AG04450 (cell line): ENCODE results near the gene DBH. TPM values are rescaled to one million over a fixed set of nuclear protein-coding genes. Genes with fewer than 3 reads are reported as not detected.

ENCODE experiments used
- CTCF ChIA-PET: fragments of 300-600, 350-600 bp; formaldehyde crosslinking; extraction: SDS; loops from one replicate; lab custom pipeline; 2022; ENCODE audit warnings: antibody characterized with exemption, inconsistent platforms; lab: Charles Lee
- POLR2A ChIA-PET: fragments of 350-600 bp; formaldehyde crosslinking; extraction: SDS; loops from one replicate; lab custom pipeline; 2021; ENCODE audit warnings: antibody characterized with exemption, inconsistent platforms; lab: Yijun Ruan, JAX
- DNase-seq: peaks from one replicate; pipeline ENCODE4 v3.0.0-alpha.2; 2011; ENCODE audit warnings: low read depth, low spot score
- H3K27ac ChIP-seq: one replicate; pipeline ENCODE4 v1.5.1; 2012; ENCODE audit warnings: low read depth, low read length, control low read depth
- H3K27me3 ChIP-seq: one replicate; pipeline ENCODE4 v1.6.0; 2012; ENCODE audit warnings: low read length; ENCODE audit not compliant: control insufficient read depth, insufficient read depth
- H3K4me3 ChIP-seq: 2 replicates; pipeline ENCODE4 v1.5.1; 2011; ENCODE audit warnings: mild to moderate bottlenecking, low read depth, low read length, control low read depth
- H3K9me3 ChIP-seq: 2 replicates; pipeline ENCODE4 v1.5.1; 2012; ENCODE audit warnings: low read length; ENCODE audit not compliant: control insufficient read depth, insufficient read depth
- polyA plus RNA-seq: library from polyadenylated mRNA; depleted of rRNA; stranded (reverse); fragments of >200 nt; gene quantifications from 2 replicates; pipeline ENCODE4 v1.2.3, GENCODE V29; 2011
- TF ChIP-seq, protein P1 (sequence below): IDR thresholded peaks from 2 replicates; pipeline ENCODE4 v1.5.1; 2011; ENCODE audit warnings: low read depth, low read length, control low read depth, inconsistent platforms

The DBH gene
- polyA plus RNA-seq, 1 experiment = not detected

DNA sequence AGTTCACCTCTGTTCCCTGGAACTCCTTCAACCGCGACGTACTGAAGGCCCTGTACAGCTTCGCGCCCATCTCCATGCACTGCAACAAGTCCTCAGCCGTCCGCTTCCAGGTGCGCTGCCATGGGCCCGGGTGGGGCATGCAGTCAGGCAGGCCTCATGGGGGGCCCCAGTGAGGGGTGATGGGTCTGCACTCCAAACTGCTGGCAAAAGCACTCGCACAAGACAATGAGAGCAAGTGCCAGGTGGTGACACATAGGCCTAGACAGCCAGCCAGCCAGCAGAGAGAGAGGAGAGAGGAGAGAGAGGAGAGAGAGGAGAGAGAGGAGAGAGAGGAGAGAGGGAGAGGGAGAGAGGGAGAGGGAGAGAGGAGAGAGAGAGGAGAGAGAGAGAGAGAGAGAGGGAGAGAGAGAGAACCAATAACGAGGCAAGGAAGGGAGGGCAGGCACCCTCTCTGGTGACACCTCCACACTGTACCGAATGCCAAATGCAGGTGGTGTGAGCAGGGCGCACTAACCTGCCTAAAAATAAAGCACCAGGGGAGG lies 21.0 kb downstream of the DBH start:
- Histone ChIP-seq H3K9me3 (no peaks in the 10 kb centered on the region; the same call in 1 of the 2 replicates), H3K27ac (no peak overlapping the region), H3K27me3 (peaks cover 43% of the 10 kb centered on the region), H3K4me3 (no peak overlapping the region)
- ChIA-PET CTCF (no interaction called here), POLR2A (no interaction called here)
- DNase-seq = no peak
- TF ChIP-seq, protein P1, sequence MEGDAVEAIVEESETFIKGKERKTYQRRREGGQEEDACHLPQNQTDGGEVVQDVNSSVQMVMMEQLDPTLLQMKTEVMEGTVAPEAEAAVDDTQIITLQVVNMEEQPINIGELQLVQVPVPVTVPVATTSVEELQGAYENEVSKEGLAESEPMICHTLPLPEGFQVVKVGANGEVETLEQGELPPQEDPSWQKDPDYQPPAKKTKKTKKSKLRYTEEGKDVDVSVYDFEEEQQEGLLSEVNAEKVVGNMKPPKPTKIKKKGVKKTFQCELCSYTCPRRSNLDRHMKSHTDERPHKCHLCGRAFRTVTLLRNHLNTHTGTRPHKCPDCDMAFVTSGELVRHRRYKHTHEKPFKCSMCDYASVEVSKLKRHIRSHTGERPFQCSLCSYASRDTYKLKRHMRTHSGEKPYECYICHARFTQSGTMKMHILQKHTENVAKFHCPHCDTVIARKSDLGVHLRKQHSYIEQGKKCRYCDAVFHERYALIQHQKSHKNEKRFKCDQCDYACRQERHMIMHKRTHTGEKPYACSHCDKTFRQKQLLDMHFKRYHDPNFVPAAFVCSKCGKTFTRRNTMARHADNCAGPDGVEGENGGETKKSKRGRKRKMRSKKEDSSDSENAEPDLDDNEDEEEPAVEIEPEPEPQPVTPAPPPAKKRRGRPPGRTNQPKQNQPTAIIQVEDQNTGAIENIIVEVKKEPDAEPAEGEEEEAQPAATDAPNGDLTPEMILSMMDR = no peak

DNA sequence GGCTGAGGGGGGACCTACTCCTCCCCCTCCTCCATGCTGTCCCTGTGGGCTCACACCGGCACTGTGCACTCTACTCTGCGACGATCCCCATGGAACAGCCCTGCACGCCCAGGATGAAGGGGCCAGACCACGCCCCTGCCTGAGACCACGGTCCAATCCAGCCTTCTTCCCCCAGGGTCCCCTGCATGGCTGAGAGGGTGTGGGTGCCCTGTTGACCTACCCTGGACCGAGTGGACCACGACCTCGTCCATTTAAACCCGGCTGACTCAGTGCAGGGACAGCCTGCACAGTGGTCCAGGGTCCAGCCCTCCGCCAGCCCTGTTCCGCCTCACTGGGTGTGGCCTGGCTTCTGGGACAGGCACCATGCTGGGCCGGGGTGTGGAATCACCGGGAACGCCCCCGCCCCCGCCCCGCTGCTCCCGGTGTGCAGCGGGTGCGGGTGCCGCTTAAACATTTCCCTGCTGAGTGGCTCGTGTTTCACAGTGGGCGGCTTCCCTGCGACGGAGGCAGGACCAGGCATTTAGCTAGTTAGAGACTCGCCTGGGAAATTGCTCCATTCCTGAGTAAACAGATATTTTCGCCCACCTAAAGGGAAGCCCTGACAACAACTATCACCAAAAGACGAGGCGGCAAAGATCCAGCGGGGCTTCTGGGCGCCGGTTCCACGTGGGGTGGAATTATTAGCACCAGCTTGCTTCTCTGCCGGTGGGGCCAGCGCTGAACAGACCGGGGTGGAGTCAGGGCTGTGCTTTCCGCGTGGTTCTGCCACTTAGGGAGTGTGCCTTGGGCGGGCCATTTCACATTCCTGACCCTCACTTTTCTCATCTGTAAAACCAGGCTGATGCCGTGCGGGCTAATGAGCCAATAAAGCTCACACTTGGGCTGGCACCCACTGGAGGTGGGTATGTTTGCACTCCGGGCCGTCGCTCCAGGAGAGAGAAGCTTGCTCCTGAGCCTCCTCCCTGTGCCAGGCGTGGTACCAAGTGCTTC lies 22.6 kb downstream of the DBH start:
- H3K27ac ChIP-seq = no peak overlapping the region
- POLR2A ChIA-PET = no interaction called here

DNA sequence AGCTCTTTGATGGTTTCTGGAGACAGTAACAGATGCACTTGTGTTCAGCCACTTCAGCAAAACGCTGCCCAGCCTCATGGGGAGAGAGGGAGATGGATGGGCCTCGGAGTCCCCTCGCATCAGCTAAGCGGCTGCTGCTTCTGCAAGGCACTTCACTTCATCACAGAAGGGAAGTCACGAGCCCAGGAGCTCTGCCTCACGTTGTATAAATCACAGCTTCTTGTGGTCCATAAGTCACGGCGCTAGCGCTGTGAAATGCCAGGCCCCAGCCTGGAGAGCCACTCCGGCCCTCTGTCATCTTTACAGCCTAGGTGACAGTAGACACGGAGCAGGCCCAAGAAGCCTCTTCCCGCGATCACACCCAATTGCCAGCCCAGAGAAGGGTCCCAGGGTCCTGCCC lies 23.4 kb downstream of the DBH start:
- no peak overlapping the region for H3K4me3 ChIP-seq
- no peaks in the 10 kb centered on the region; the same call in 1 of the 2 replicates for H3K9me3 ChIP-seq
- ChIA-PET CTCF (interaction anchor here (1.7 kb wide), 1 partner anchor 83 kb away, joined by 5 read pairs; no protein-coding TSS in a partner anchor), POLR2A (no interaction called here)
- H3K27me3 ChIP-seq = peaks cover 41% of the 10 kb centered on the region
- TF ChIP-seq, protein P1 = no peak
- DNase-seq = no peak
- H3K27ac ChIP-seq = no peak overlapping the region

More for the DNA sequence above, 22.6 kb downstream of the DBH start:
- Histone ChIP-seq H3K4me3 (0 out of 2 replicates have a peak overlapping the region, but pooled peaks have one; percentile 2), H3K27me3 (peaks cover 42% of the 10 kb centered on the region), H3K9me3 (no peaks in the 10 kb centered on the region; the same call in 1 of the 2 replicates)
- TF ChIP-seq, protein P1 = no peak
- CTCF ChIA-PET = interaction anchor here (1.7 kb wide), 1 partner anchor 83 kb away, joined by 5 read pairs; no protein-coding TSS in a partner anchor
- DNase-seq = no peak

DNA sequence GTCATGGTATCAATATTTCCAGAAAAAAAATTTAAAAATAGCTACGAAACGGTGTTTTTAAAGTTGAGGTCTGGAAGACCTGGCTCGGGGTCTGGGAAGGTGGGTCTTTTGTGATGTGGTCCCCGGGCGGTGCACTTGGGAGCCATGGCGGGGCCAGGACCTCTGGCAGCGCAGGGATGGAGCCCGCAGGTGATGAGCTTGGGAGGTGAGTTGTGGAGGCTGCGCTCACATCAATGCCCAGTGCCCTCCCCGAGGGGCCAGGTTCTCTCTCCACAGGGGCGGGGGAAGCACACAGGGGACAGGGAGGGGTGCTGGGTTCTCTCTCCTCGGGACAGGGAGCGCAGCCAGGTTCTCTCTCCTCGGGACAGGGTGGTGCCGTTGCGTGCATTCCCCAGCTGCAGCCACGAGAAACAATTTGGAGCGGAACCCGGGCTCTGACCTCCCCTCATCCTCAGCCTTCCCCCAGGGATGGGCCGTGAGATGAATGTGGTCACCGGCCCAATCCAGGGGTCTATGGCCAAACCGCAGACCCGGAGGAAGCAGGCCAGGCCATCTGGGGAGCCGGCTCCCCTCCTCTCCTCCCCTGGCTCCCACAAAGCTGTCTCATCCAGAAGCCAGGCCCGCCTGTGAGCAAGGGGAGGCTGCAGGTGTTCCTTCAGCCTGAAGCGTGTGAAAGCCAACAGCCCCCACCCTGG lies 25.8 kb downstream of the DBH start:
- ChIA-PET POLR2A (no interaction called here), CTCF (no interaction called here)
- peaks cover 35% of the 10 kb centered on the region for H3K27me3 ChIP-seq
- H3K9me3 ChIP-seq = no peaks in the 10 kb centered on the region
- H3K27ac ChIP-seq = no peak overlapping the region
- DNase-seq = no peak
- H3K4me3 ChIP-seq = no peak overlapping the region
- TF ChIP-seq, protein P1 = no peak
